ENCODE data around the gene DDA1. TPM values are rescaled to one million over a fixed set of nuclear protein-coding genes. Genes with fewer than 3 reads are reported as not detected.

Gene DDA1
- total and polyA plus RNA-seq, 2 of the 13 experiments (the other 11 are each of a cell fraction or from before 2014, with no cell fraction given): 24.5 to 26.0 TPM

GRCh38 chr19:17260842-17261325 lies 48.5 kb upstream of the DDA1 start (continued):
- no peak for TF ChIP-seq ZNF101 (CRISPR knock-in tag; IDR thresholded peaks at IDR 0.05; ENCODE audit: borderline replicate concordance, low read depth)
- TF ChIP-seq ZNF687 (CRISPR knock-in tag; IDR thresholded peaks at IDR 0.05): peak; percentile 75
- TF ChIP-seq ZFP37 (CRISPR knock-in tag; IDR thresholded peaks at IDR 0.05; ENCODE audit: borderline replicate concordance): no peak

GRCh38 chr19:17262557-17262956 lies 46.8 kb upstream of the DDA1 start:
- POLR2A ChIA-PET: interaction anchor here (1.6 to 3.4 kb wide), 3 partner anchors 15 to 47 kb away, joined by 4 to 13 read pairs (median 9); partner anchors contain the start of gene USE1
- WGBS (ENCODE audit: low lambda C conversion rate): 56% methylated on average over 14 of the region's 16 CpGs

More at GRCh38 chr19:17262557-17262956, 46.8 kb upstream of the DDA1 start:
- CTCF ChIA-PET (ENCODE audit: low intra/inter-chr PET ratio, low total read pairs): no interaction called here
- no peak overlapping the region for H3K9ac ChIP-seq (ENCODE audit: insufficient read depth, low read depth, low read length)
- H3K27me3 ChIP-seq (ENCODE audit: control insufficient read depth in 1 of 2, insufficient read depth in 2 of 2, low read length in 2 of 2): peaks cover 0 to under 1% of the 10 kb centered on the region in 2 experiments; a peak in 2 of 5 replicates
- peak overlapping the region; percentile 12; the same call in 1 of the 2 replicates for H3K4me2 ChIP-seq (ENCODE audit: low read depth, low read length)
- H3K79me2 ChIP-seq (ENCODE audit: insufficient read depth, low read length): peaks cover 2% of the 10 kb centered on the region
- TF ChIP-seq HINFP (CRISPR knock-in tag; IDR thresholded peaks at IDR 0.05; ENCODE audit: low read depth): no peak
- peak; percentile 38; the same call in 1 of the 2 replicates for TF ChIP-seq ZNF770 (CRISPR knock-in tag; IDR thresholded peaks at IDR 0.05)
- TF ChIP-seq ZNF343 (CRISPR knock-in tag; IDR thresholded peaks at IDR 0.05): no peak
- peak; percentile 44; the same call in 1 of the 2 replicates for TF ChIP-seq ZBTB33 (CRISPR knock-in tag; IDR thresholded peaks at IDR 0.05)
- TF ChIP-seq E2F5 (CRISPR knock-in tag; conservative IDR thresholded peaks at IDR 0.05): no peak
- DNase-seq (ENCODE audit: low spot score): no peak
- no peaks in the 10 kb centered on the region for H3K9me3 ChIP-seq (ENCODE audit: low read length)
- peaks cover 56% of the 10 kb centered on the region for H3K4me1 ChIP-seq (ENCODE audit: insufficient read depth, low read length)
- H3K27ac ChIP-seq (ENCODE audit: extremely low read length, insufficient read depth, low read length): no peak overlapping the region
- no peak for FAIRE-seq
- intact Hi-C loops (cut with micrococcal nuclease; ENCODE audit: unreplicated experiment): no loop called here
- in situ Hi-C loops (cut with HindIII; ENCODE audit: extremely low pct_ligation_motif_present, low pct_unique_long_range_greater_than_20kb): no loop called here
- no peak overlapping the region for H3K4me3 ChIP-seq (replicated peaks in 1 of 3; ENCODE audit: insufficient read depth in 1 of 3, low read depth in 2 of 3, low read length in 3 of 3)
- H2AFZ ChIP-seq (ENCODE audit: low read length): no peak overlapping the region
- BruUV-seq (replicated peaks): no TSS peak
- no peak for ATAC-seq
- no peaks in the 10 kb centered on the region for H4K20me1 ChIP-seq (ENCODE audit: insufficient read depth, low read length)
- H3K36me3 ChIP-seq (replicated peaks in 1 of 2; ENCODE audit: control insufficient read depth in 1 of 2, insufficient read depth in 2 of 2, low read length in 2 of 2): no peaks in the 10 kb centered on the region
